AG04449 (cell line): ENCODE results near the gene SASH1.

Experiments
- CTCF ChIA-PET: fragments of 350-600 bp; formaldehyde crosslinking; extraction: SDS; loops from one replicate; lab custom pipeline; 2021; ENCODE audit warnings: antibody characterized with exemption; lab: Yijun Ruan, JAX
- POLR2A ChIA-PET: fragments of 400-600, 350-600 bp; formaldehyde crosslinking; extraction: SDS; loops from one replicate; lab custom pipeline; 2020; ENCODE audit warnings: antibody characterized with exemption, inconsistent platforms; lab: Yijun Ruan, JAX
- DNase-seq: peaks from one replicate; pipeline ENCODE4 v3.0.0-alpha.2; 2010; ENCODE audit warnings: low read depth, low spot score
- H3K4me3 ChIP-seq: 2 replicates; pipeline ENCODE4 v1.5.1; 2011; ENCODE audit warnings: low read depth, mild to moderate bottlenecking, control low read depth, low read length
- TF ChIP-seq, protein P1 (sequence below): IDR thresholded peaks from one replicate; pipeline ENCODE4 v1.5.1; 2011; ENCODE audit warnings: mild to moderate bottlenecking, moderate library complexity, low read length, control low read depth, inconsistent platforms; ENCODE audit not compliant: insufficient read depth; ENCODE audit errors: missing control alignments

SASH1 gene

DNA sequence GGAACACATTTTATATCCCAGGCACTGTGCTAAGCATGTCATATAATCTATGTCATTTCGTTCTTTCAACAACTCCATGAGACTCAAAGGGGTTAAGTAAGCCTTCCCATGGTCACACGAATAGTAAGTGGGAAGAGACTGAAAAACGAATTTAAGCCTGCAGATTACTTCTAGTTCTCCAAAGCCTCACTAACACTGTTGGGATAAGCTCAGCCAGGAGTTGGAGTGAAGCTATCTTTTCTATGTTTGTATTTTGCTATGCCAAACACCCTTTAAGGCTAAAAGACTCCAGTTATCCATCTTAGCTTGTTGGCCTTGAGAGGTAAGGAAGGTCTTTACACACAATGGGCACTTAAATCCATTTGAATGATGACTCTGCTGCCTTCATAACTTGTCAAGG lies 256.1 kb downstream of the SASH1 start:
- TF ChIP-seq, protein P1, sequence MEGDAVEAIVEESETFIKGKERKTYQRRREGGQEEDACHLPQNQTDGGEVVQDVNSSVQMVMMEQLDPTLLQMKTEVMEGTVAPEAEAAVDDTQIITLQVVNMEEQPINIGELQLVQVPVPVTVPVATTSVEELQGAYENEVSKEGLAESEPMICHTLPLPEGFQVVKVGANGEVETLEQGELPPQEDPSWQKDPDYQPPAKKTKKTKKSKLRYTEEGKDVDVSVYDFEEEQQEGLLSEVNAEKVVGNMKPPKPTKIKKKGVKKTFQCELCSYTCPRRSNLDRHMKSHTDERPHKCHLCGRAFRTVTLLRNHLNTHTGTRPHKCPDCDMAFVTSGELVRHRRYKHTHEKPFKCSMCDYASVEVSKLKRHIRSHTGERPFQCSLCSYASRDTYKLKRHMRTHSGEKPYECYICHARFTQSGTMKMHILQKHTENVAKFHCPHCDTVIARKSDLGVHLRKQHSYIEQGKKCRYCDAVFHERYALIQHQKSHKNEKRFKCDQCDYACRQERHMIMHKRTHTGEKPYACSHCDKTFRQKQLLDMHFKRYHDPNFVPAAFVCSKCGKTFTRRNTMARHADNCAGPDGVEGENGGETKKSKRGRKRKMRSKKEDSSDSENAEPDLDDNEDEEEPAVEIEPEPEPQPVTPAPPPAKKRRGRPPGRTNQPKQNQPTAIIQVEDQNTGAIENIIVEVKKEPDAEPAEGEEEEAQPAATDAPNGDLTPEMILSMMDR: no peak
- no peak for DNase-seq
- H3K4me3 ChIP-seq: no peak overlapping the region
- ChIA-PET CTCF (interaction anchor here (1.1 to 1.5 kb wide), 7 partner anchors 9 to 430 kb away, joined by 3 to 6 read pairs (median 4); no protein-coding TSS in a partner anchor), POLR2A (no interaction called here)

DNA sequence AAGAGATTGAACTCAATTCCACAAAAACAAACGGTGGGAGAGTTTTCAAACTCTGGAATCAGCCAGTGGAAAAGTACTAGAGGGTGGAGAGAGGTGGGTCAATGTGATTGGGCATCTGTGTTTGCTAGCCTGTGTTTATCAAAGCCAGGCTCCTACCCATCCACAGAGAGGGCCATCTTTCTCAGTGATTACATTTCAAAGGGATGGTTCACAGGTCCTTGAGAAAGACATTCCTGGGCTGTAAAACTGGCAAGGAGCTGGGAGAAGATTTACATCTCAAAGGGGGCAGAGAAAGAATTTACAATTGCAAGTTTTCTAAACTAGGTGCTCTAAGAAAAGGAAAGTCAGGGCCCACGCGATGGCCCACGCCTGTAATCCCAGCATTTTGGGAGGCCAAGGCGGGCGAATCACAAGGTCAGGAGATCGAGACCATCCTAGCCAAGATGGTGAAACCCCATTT lies 257.4 kb downstream of the SASH1 start:
- TF ChIP-seq, protein P1: no peak
- CTCF ChIA-PET: interaction anchor here (1.3 kb wide), 1 partner anchor 8 kb away, joined by 4 read pairs; no protein-coding TSS in a partner anchor
- no peak overlapping the region for H3K4me3 ChIP-seq
- DNase-seq: no peak
- POLR2A ChIA-PET: no interaction called here
